H1 (cell line): ENCODE measurements around the gene FHIT. TPM values are rescaled to one million over a fixed set of nuclear protein-coding genes. Genes with fewer than 3 reads are reported as not detected.

Experiments
- CTCF ChIA-PET: fragments of 300-600 bp; sonication (Branson Sonifier 250); formaldehyde crosslinking; loops from one replicate; lab custom pipeline; 2021; ENCODE audit not compliant: partially characterized antibody; lab: Charles Lee
- POLR2A ChIA-PET: fragments of 300-600 bp; sonication (Branson Sonifier 250); formaldehyde crosslinking; loops from one replicate; lab custom pipeline; 2021; ENCODE audit warnings: inconsistent platforms; ENCODE audit not compliant: partially characterized antibody; lab: Charles Lee
- DNase-seq, 2 experiments: peaks; one replicate each; pipeline versions ENCODE4 v3.0.0 to v3.0.0-alpha.2; 2010 to 2022; ENCODE audit warnings: low spot score in 2 of 2, low read depth in 1 of 2, mixed read lengths in 1 of 2
- FAIRE-seq: peaks from 2 replicates; lab custom pipeline; 2011; peaks lifted over from hg19 to GRCh38; lab: Jason Lieb, UNC
- H2AFZ ChIP-seq: 2 replicates; pipeline ENCODE4 v1.8.1; 2012; ENCODE audit warnings: low read length, inconsistent platforms
- H2AK5ac ChIP-seq: 2 replicates; pipeline ENCODE4 v1.6.1; 2013; ENCODE audit warnings: low read depth, low read length
- H2BK120ac ChIP-seq: replicated peaks from 2 replicates; pipeline ENCODE3; 2013; ENCODE audit warnings: low read depth, low read length, inconsistent platforms
- H2BK12ac ChIP-seq: 2 replicates; pipeline ENCODE4 v1.6.1; 2013; ENCODE audit warnings: low read depth, low read length
- H2BK15ac ChIP-seq: 2 replicates; pipeline ENCODE4 v1.6.1; 2013; ENCODE audit warnings: low read length
- H2BK20ac ChIP-seq: 2 replicates; pipeline ENCODE4 v1.6.1; 2013; ENCODE audit warnings: low read length
- H2BK5ac ChIP-seq: 2 replicates; pipeline ENCODE4 v1.6.1; 2013; ENCODE audit warnings: low read depth, low read length
- H3K14ac ChIP-seq: 2 replicates; pipeline ENCODE4 v1.6.1; 2013; ENCODE audit warnings: inconsistent platforms; ENCODE audit not compliant: insufficient read length
- H3K18ac ChIP-seq: 2 replicates; pipeline ENCODE4 v1.6.1; 2013; ENCODE audit warnings: low read length; ENCODE audit errors: extremely low read depth
- H3K23ac ChIP-seq: 2 replicates; pipeline ENCODE4 v1.6.1; 2013; ENCODE audit warnings: inconsistent platforms; ENCODE audit not compliant: insufficient read length
- H3K23me2 ChIP-seq: 2 replicates; pipeline ENCODE4 v1.6.1; 2013; ENCODE audit warnings: low read depth, low read length
- H3K27ac ChIP-seq: 2 replicates; pipeline ENCODE4 v1.6.1; 2011; ENCODE audit warnings: low read depth, low read length, inconsistent platforms
- H3K27me3 ChIP-seq, 4 experiments: replicated peaks in 1 of 4; 1 replicate in 1 of 4; 2 replicates in 3 of 4; pipeline versions ENCODE4 v1.6.1 to v1.8.1; 2011 to 2013; ENCODE audit warnings: low read length in 3 of 4, mild to moderate bottlenecking in 3 of 4, inconsistent platforms in 2 of 4, mixed read lengths in 2 of 4, moderate library complexity in 1 of 4; ENCODE audit not compliant: control insufficient read depth in 3 of 4, insufficient read depth in 3 of 4; ENCODE audit errors: extremely low read depth in 1 of 4
- H3K36me3 ChIP-seq, 4 experiments: 2 replicates each; pipeline versions ENCODE4 v1.6.1 to v1.8.1; 2011 to 2013; ENCODE audit warnings: mild to moderate bottlenecking in 4 of 4, low read length in 3 of 4, moderate library complexity in 2 of 4, control low read depth in 1 of 4, inconsistent platforms in 1 of 4; ENCODE audit not compliant: insufficient read depth in 4 of 4, control insufficient read depth in 2 of 4
- H3K4ac ChIP-seq: replicated peaks from 2 replicates; pipeline ENCODE3; 2013; ENCODE audit warnings: low read length, low read depth, mixed read lengths, inconsistent platforms; ENCODE audit not compliant: insufficient read length
- H3K4me1 ChIP-seq, 4 experiments: replicated peaks in 1 of 4; 1 replicate in 1 of 4; 2 replicates in 3 of 4; pipeline versions ENCODE4 v1.6.1 to v1.8.1; 2011 to 2013; ENCODE audit warnings: low read length in 3 of 4, inconsistent platforms in 2 of 4, mixed read lengths in 1 of 4; ENCODE audit not compliant: insufficient read depth in 4 of 4, control insufficient read depth in 3 of 4
- H3K4me2 ChIP-seq, 2 experiments: 2 replicates each; pipeline versions ENCODE4 v1.6.1 to v1.8.1; 2011 to 2013; ENCODE audit warnings: low read depth in 2 of 2, low read length in 2 of 2, control low read depth in 1 of 2, inconsistent platforms in 1 of 2, mild to moderate bottlenecking in 1 of 2; ENCODE audit not compliant: insufficient read depth in 1 of 2
- H3K4me3 ChIP-seq, 4 experiments: fragments of 200-600, 300-600 bp in 1 of 4; sonication (generic), shearing (Covaris generic), sonication (Bioruptor Twin) in 1 of 4; 2 replicates each; pipeline versions ENCODE4 v1.5.1 to v1.8.1; 2011 to 2016; ENCODE audit warnings: low read length in 4 of 4, low read depth in 3 of 4, control low read depth in 2 of 4, inconsistent platforms in 2 of 4, mild to moderate bottlenecking in 2 of 4, mixed read lengths in 1 of 4, moderate library complexity in 1 of 4; ENCODE audit not compliant: insufficient read depth in 2 of 4; ENCODE audit errors: extremely low read depth in 1 of 4
- H3K56ac ChIP-seq: replicated peaks from 2 replicates; pipeline ENCODE3; 2013; ENCODE audit warnings: low read depth, mild to moderate bottlenecking, mixed read lengths, low read length, inconsistent platforms; ENCODE audit not compliant: insufficient read length
- H3K79me1 ChIP-seq: 2 replicates; pipeline ENCODE4 v1.6.1; 2013; ENCODE audit warnings: low read depth, low read length, control low read depth
- H3K79me2 ChIP-seq, 2 experiments: 2 replicates each; pipeline versions ENCODE4 v1.6.1 to v1.8.1; 2012 to 2013; ENCODE audit warnings: low read length in 2 of 2, mild to moderate bottlenecking in 2 of 2, inconsistent platforms in 1 of 2; ENCODE audit not compliant: insufficient read depth in 2 of 2, control insufficient read depth in 1 of 2
- H3K9ac ChIP-seq, 4 experiments: replicated peaks in 1 of 4; 1 replicate in 1 of 4; 2 replicates in 3 of 4; pipeline versions ENCODE4 v1.6.1 to v1.8.1; 2011 to 2013; ENCODE audit warnings: low read depth in 3 of 4, low read length in 3 of 4, control low read depth in 2 of 4, mild to moderate bottlenecking in 2 of 4, moderate library complexity in 2 of 4, inconsistent platforms in 1 of 4; ENCODE audit errors: extremely low read depth in 1 of 4
- H3K9me3 ChIP-seq, 2 experiments: 2 replicates each; pipeline versions ENCODE4 v1.6.1 to v1.8.1; 2012 to 2013; ENCODE audit warnings: mild to moderate bottlenecking in 2 of 2, moderate library complexity in 2 of 2, control low read depth in 1 of 2, inconsistent platforms in 1 of 2, low read depth in 1 of 2, low read length in 1 of 2, mixed read lengths in 1 of 2; ENCODE audit not compliant: insufficient read depth in 2 of 2
- H4K20me1 ChIP-seq, 2 experiments: replicated peaks in 1 of 2; 2 replicates each; pipeline versions ENCODE3 to v1.8.1; 2011 to 2013; ENCODE audit warnings: inconsistent platforms in 2 of 2, low read length in 2 of 2, mild to moderate bottlenecking in 1 of 2; ENCODE audit not compliant: insufficient read depth in 2 of 2, control insufficient read depth in 1 of 2
- H4K5ac ChIP-seq: 2 replicates; pipeline ENCODE4 v1.6.1; 2013; ENCODE audit warnings: low read length, low read depth, mixed read lengths, inconsistent platforms; ENCODE audit not compliant: insufficient read length
- H4K8ac ChIP-seq: 2 replicates; pipeline ENCODE4 v1.8.0; 2013; ENCODE audit warnings: mild to moderate bottlenecking, moderate library complexity, low read length, inconsistent platforms; ENCODE audit not compliant: insufficient read depth; ENCODE audit errors: extremely low read depth
- H4K91ac ChIP-seq: replicated peaks from 2 replicates; pipeline ENCODE3; 2013; ENCODE audit warnings: low read length, mixed read lengths, inconsistent platforms; ENCODE audit not compliant: insufficient read length
- CREB1 ChIP-seq: IDR thresholded peaks from 2 replicates; pipeline ENCODE4 v1.6.1; 2012; ENCODE audit warnings: inconsistent platforms
- JUND ChIP-seq: IDR thresholded peaks from 2 replicates; pipeline ENCODE4 v1.6.1; 2011; ENCODE audit warnings: mild to moderate bottlenecking, improper control_type of control experiment, low read length
- WGBS, 2 experiments: shearing (Covaris generic) in 1 of 2; methylation state at CpG; one replicate each; pipeline versions ENCODE4 v1.1.6 to v1.1.7; 2013 to 2015; ENCODE audit warnings: low lambda C conversion rate in 2 of 2, mixed read lengths in 2 of 2, inconsistent platforms in 1 of 2, low coverage in 1 of 2, missing lambda C conversion rate in 1 of 2; ENCODE audit not compliant: insufficient replicate concordance in 2 of 2, insufficient coverage in 1 of 2, insufficient read length in 1 of 2; ENCODE audit errors: extremely low coverage in 1 of 2, missing lambda C conversion rate in 1 of 2; 5-methylcytosine and 5-hydroxymethylcytosine counted together
- polyA plus RNA-seq, 7 experiments: library from polyadenylated mRNA; depleted of rRNA in 3 of 7; stranded (reverse) in 5 of 7; unstranded in 2 of 7; fragments of >200 nt in 5 of 7; fragments of 200-250 nt in 2 of 7; gene quantifications; 1 replicate in 5 of 7; 2 replicates in 1 of 7; 4 replicates in 1 of 7; pipeline versions ENCODE4 v1.2.1 to v1.2.3, GENCODE V29; 2011 to 2013; ENCODE audit warnings: missing spikeins in 2 of 7, mixed read lengths in 2 of 7
- total RNA-seq: library from RNA; stranded (reverse); fragmentation: NEBNext Ultra II Directional; extraction: Animal tissue kit (Norgen Biotek cat#: 25700); gene quantifications from 2 replicates; pipeline ENCODE4 v1.2.1, GENCODE V29; 2021

Gene FHIT
- total and polyA plus RNA-seq, 2 of the 8 experiments (the other 6 are each of a cell fraction or from before 2014, with no cell fraction given) = 1.2 to 3.2 TPM

- Histone ChIP-seq H2BK5ac (no peak overlapping the region), H2BK120ac (no peak overlapping the region), H2AK5ac (no peak overlapping the region), H3K14ac (no peak overlapping the region), H3K18ac (no peak overlapping the region), H4K5ac (no peak overlapping the region), H4K8ac (no peak overlapping the region), H3K4me2 (no peak overlapping the region), H3K23me2 (no peaks in the 10 kb centered on the region), H3K4me1 (peaks cover 0 to under 1% (median 0%) of the 10 kb centered on the region in 4 experiments; a peak in 1 of 7 replicates), H3K23ac (no peak overlapping the region), H4K91ac (no peak overlapping the region), H3K79me2 (no peaks in the 10 kb centered on the region), H3K9me3 (peaks cover 9 to 12% of the 10 kb centered on the region in 2 experiments), H3K36me3 (peaks cover 0 to 9% (median under 1%) of the 10 kb centered on the region in 4 experiments; a peak in 2 of 8 replicates), H2BK20ac (0 out of 2 replicates have a peak overlapping the region, but pooled peaks have one; percentile 44), H3K9ac (no peak overlapping the region), H2AFZ (no peak overlapping the region), H3K79me1 (no peaks in the 10 kb centered on the region), H2BK15ac (no peak overlapping the region), H3K4me3 (no peak overlapping the region), H3K56ac (no peak overlapping the region), H2BK12ac (no peak overlapping the region), H4K20me1 (no peaks in the 10 kb centered on the region), H3K27ac (no peak overlapping the region), H3K27me3 (no peaks in the 10 kb centered on the region), H3K4ac (no peak overlapping the region)
- CTCF ChIA-PET = interaction anchor here (0.6 to 2.9 kb wide), 38 partner anchors 9 to 1528 kb away, joined by 3 to 22 read pairs (median 3); no protein-coding TSS in a partner anchor
- 38% methylated on average over 3 of the region's 3 CpGs; no CpG with 5 or more reads in 1 of the 2 experiments for WGBS, 2 experiments
- POLR2A ChIA-PET = no interaction called here
- DNase-seq (peak in 1 of 2 experiments; percentile 64), FAIRE-seq (peak; percentile 95)
- TF ChIP-seq JUND (0 out of 2 replicates have a peak, but pooled peaks have one; percentile 24), CREB1 (peak; percentile 18; the same call in 1 of the 2 replicates)
Observed at GRCh38 chr3:60755094-60755493, 496.2 kb downstream of the FHIT start.
